Placental epithelial cell (primary cell): Measurements from ENCODE around the gene RNF168. TPM values are rescaled to one million over a fixed set of nuclear protein-coding genes. Genes with fewer than 3 reads are reported as not detected.

Source experiments
- small RNA-seq: library from RNA; depleted of rRNA; stranded (forward); fragments of <200 nt; gene quantifications from one replicate; pipeline ENCODE3, GENCODE V24; 2012
- total RNA-seq: library from RNA; depleted of rRNA; stranded (reverse); fragments of >200 nt; gene quantifications from 2 replicates; pipeline ENCODE4 v1.2.3, GENCODE V29; 2012

RNF168 gene
- total RNA-seq: 13.7 and 14.7 TPM in 2 replicates

GRCh38 chr3:196503196-196504076, at the start of gene RNF168:
Gene RNF168 (minus strand): TSS chr3:196503768. CDS start chr3:196503173, 595 bp downstream.

GRCh38 chr3:196514913-196515621, 11.5 kb upstream of the RNF168 start, which contains the start of gene SMCO1:
Gene SMCO1 (minus strand): TSS chr3:196515346. CDS start chr3:196515209, 137 bp downstream.

DNA sequence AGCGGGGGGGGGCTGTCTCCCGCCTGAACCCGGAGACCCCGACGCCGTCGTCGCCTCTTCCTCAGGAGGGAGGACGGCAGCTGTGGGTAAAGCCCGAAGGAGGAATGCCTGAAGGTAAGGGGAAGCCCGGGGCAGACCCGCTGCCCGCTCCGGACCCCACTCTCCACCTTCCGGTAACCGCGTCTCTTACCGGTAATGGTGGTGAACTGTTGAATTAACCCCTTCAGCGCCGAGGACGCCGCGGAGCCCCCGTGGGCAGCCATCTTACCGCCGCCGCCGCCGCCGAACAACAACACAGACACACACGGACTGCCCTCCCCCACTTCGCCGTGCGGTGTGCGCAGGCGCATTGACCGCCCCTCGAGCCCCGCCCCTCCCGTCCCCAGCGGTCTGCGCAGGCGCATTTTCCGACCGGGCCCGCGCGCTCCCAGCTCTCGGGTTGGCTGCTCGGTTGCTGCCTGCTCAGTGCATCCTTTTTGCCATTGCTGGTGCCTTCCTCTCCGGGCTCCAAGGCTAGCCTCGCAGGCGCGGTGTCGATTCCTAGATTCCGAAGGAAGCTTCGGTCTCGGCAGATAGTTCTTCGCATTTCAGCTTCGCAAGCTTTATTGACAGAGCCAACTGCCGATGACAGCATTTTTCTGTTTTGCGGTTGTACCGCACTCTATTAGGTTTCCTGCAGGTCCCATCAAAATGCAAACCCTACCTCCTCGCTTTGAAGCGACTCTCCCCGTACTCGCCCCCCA, 71.3 kb downstream of the RNF168 start, which contains the start of gene UBXN7:
Gene UBXN7, minus strand, starts transcription at position 291 of the 743 bp plus-strand sequence. Its CDS starts 28 bp downstream, at position 263.

Small RNA genes within 50 kb of the gene (small RNA-seq; reads per million reads assigned to genes)
- gene AC083822.1 (not detected), gene AC117490.1 (not detected), gene RPS29P3 (not detected)

Other genes starting within 250 kb of the RNF168 start
- gene PCYT1A, start 216.0 kb downstream of the RNF168 start, total RNA-seq: 76.2 and 117 TPM in 2 replicates
- 13.9 and 15.3 TPM in 2 replicates for gene DYNLT2B, start 185.5 kb downstream of the RNF168 start, total RNA-seq
- gene TM4SF19, start 165.4 kb downstream of the RNF168 start, total RNA-seq: 0.11 TPM in 1 of 2 replicates, not detected in the other
- 19.5 and 23.9 TPM in 2 replicates for gene UBXN7, start 71.3 kb downstream of the RNF168 start, total RNA-seq
- not detected in 2 replicates for gene SMCO1, start 11.6 kb upstream of the RNF168 start, total RNA-seq
- gene WDR53, start 64.8 kb upstream of the RNF168 start, total RNA-seq: 5.4 and 5.5 TPM in 2 replicates
- 7.5 and 7.9 TPM in 2 replicates for gene FBXO45, start 64.9 kb upstream of the RNF168 start, total RNA-seq
- not detected in 2 replicates for gene NRROS, start 135.9 kb upstream of the RNF168 start, total RNA-seq
- gene CEP19, start 208.5 kb upstream of the RNF168 start, total RNA-seq: 1.1 and 2.0 TPM in 2 replicates
- gene PIGX, start 208.6 kb upstream of the RNF168 start, total RNA-seq: 26.7 and 27.2 TPM in 2 replicates
- gene PAK2, start 236.1 kb upstream of the RNF168 start, total RNA-seq: 43.9 and 68.3 TPM in 2 replicates